ENCODE results near the gene ROPN1L. TPM values are rescaled to one million over a fixed set of nuclear protein-coding genes. Genes with fewer than 3 reads are reported as not detected.

Gene ROPN1L
- total RNA-seq, 1 experiment from 2014 or later: 0.40 TPM

- intact Hi-C loops (cut with micrococcal nuclease; ENCODE audit: unreplicated experiment): no loop called here
- Mint-ChIP-seq H3K36me3 (ENCODE audit: insufficient read depth, unreplicated experiment) (peaks cover 32% of the 10 kb centered on the region), H3K27me3 (ENCODE audit: unreplicated experiment) (no peaks in the 10 kb centered on the region)
These were observed 35.0 kb upstream of the ROPN1L start for GRCh38 chr5:10406651-10407050.

DNA sequence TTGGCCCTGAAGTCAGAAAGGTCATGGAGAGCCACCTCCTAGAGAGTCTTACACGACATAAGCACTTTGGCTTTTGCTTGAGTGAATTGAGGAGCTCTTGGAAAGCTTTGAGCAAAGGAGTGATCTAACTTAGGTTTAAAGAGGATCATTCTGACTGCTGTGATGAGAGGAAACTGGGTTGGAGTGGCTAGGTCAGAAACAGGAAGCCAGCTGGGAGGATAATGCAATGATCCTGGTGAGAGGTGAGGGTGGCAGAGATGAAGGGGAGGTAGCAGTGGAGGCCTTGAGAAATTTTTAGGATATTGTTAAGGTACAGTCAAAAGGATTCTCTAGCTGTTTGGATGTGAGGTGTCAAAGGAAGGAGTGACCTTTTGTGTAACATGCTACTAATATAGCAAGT is 32.2 kb upstream of the ROPN1L start:
- no TSS peak for BruUV-seq (replicated peaks)
- Mint-ChIP-seq H3K36me3 (ENCODE audit: insufficient read depth, unreplicated experiment) (peaks cover 31% of the 10 kb centered on the region), H3K27ac (ENCODE audit: unreplicated experiment) (no peak overlapping the region), H3K4me3 (ENCODE audit: low read depth, unreplicated experiment) (no peak overlapping the region), H3K4me1 (ENCODE audit: low read depth, unreplicated experiment) (no peaks in the 10 kb centered on the region), H3K27me3 (ENCODE audit: unreplicated experiment) (no peaks in the 10 kb centered on the region), H3K9me3 (ENCODE audit: low read depth, unreplicated experiment) (no peaks in the 10 kb centered on the region)
- TF ChIP-seq CTCF (IDR thresholded peaks at IDR 0.05; ENCODE audit: unreplicated experiment): no peak
- CTCF ChIA-PET: no interaction called here
- DNase-seq: no peak
- intact Hi-C loops (cut with micrococcal nuclease; ENCODE audit: unreplicated experiment): no loop called here

More at GRCh38 chr5:10406651-10407050, 35.0 kb upstream of the ROPN1L start:
- no TSS peak for BruUV-seq (replicated peaks)
- no peak for TF ChIP-seq CTCF (IDR thresholded peaks at IDR 0.05; ENCODE audit: unreplicated experiment)
- no peak overlapping the region for H3K4me3 Mint-ChIP-seq (ENCODE audit: low read depth, unreplicated experiment)
- no peaks in the 10 kb centered on the region for H3K4me1 Mint-ChIP-seq (ENCODE audit: low read depth, unreplicated experiment)
- no peak overlapping the region for H3K27ac Mint-ChIP-seq (ENCODE audit: unreplicated experiment)
- no peaks in the 10 kb centered on the region for H3K9me3 Mint-ChIP-seq (ENCODE audit: low read depth, unreplicated experiment)
- no peak for DNase-seq
- CTCF ChIA-PET: no interaction called here

- intact Hi-C loops (cut with micrococcal nuclease; ENCODE audit: unreplicated experiment): no loop called here
- BruUV-seq (replicated peaks): no TSS peak
- no peak overlapping the region for H3K27ac Mint-ChIP-seq (ENCODE audit: unreplicated experiment)
- H3K27me3 Mint-ChIP-seq (ENCODE audit: unreplicated experiment): no peaks in the 10 kb centered on the region
- CTCF ChIA-PET: no interaction called here
- no peaks in the 10 kb centered on the region for H3K9me3 Mint-ChIP-seq (ENCODE audit: low read depth, unreplicated experiment)
- no peak overlapping the region for H3K4me3 Mint-ChIP-seq (ENCODE audit: low read depth, unreplicated experiment)
- no peak for DNase-seq
- no peak for TF ChIP-seq CTCF (IDR thresholded peaks at IDR 0.05; ENCODE audit: unreplicated experiment)
- H3K4me1 Mint-ChIP-seq (ENCODE audit: low read depth, unreplicated experiment): no peaks in the 10 kb centered on the region
- H3K36me3 Mint-ChIP-seq (ENCODE audit: insufficient read depth, unreplicated experiment): peaks cover 27% of the 10 kb centered on the region
These were observed 31.0 kb upstream of the ROPN1L start for GRCh38 chr5:10410662-10411061.

DNA sequence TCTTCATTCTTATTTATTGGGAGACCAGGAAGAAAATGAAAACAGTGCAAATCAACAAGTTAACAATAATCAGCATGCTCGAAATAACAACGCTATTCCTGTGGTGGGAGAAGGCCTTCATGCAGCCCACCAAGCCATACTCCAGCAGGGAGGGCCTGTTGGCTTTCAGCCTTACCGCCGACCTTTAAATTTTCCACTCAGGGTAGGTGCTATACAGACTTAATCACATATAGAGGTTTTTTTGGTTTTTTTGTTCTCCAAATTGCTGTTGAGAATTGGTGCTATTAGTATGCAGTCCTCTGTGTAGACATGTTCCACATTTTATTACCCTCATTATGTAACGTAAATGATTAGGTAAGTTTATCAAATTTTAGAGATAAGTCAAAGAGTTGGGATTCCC is 30.3 kb upstream of the ROPN1L start:
- intact Hi-C loops (cut with micrococcal nuclease; ENCODE audit: unreplicated experiment): no loop called here
- Mint-ChIP-seq H3K9me3 (ENCODE audit: low read depth, unreplicated experiment) (no peaks in the 10 kb centered on the region), H3K36me3 (ENCODE audit: insufficient read depth, unreplicated experiment) (peaks cover 27% of the 10 kb centered on the region), H3K4me3 (ENCODE audit: low read depth, unreplicated experiment) (no peak overlapping the region), H3K4me1 (ENCODE audit: low read depth, unreplicated experiment) (no peaks in the 10 kb centered on the region), H3K27me3 (ENCODE audit: unreplicated experiment) (no peaks in the 10 kb centered on the region), H3K27ac (ENCODE audit: unreplicated experiment) (no peak overlapping the region)
- no peak for DNase-seq
- no TSS peak for BruUV-seq (replicated peaks)
- no peak for TF ChIP-seq CTCF (IDR thresholded peaks at IDR 0.05; ENCODE audit: unreplicated experiment)
- CTCF ChIA-PET: no interaction called here
